Measurements from ENCODE around the gene OXCT1. TPM values are rescaled to one million over a fixed set of nuclear protein-coding genes. Genes with fewer than 3 reads are reported as not detected.

Gene OXCT1
- total and polyA plus RNA-seq, 2 of the 8 experiments (the other 6 are each of a cell fraction or from before 2014, with no cell fraction given): 10.1 to 28.2 TPM

GRCh38 chr5:41892031-41892430 lies 21.8 kb upstream of the OXCT1 start:
- no peak overlapping the region for H4K5ac ChIP-seq (ENCODE audit: insufficient read length, low read depth, low read length)

More at GRCh38 chr5:41892031-41892430, 21.8 kb upstream of the OXCT1 start:
- Histone ChIP-seq H3K9ac (replicated peaks in 1 of 4; ENCODE audit: extremely low read depth in 1 of 4, low read depth in 3 of 4, low read length in 3 of 4) (no peak overlapping the region), H2BK120ac (replicated peaks; ENCODE audit: low read depth, low read length) (no peak overlapping the region), H2AK5ac (ENCODE audit: low read depth, low read length) (no peak overlapping the region), H3K4me3 (ENCODE audit: extremely low read depth in 1 of 4, insufficient read depth in 2 of 4, low read depth in 3 of 4, low read length in 4 of 4) (no peak overlapping the region), H2BK20ac (ENCODE audit: low read length) (no peak overlapping the region), H3K23ac (ENCODE audit: insufficient read length) (no peak overlapping the region), H2BK5ac (ENCODE audit: low read depth, low read length) (no peak overlapping the region), H3K18ac (ENCODE audit: extremely low read depth, low read length) (no peak overlapping the region), H2AFZ (ENCODE audit: low read length) (no peak overlapping the region), H3K14ac (ENCODE audit: insufficient read length) (no peak overlapping the region), H2BK15ac (ENCODE audit: low read length) (no peak overlapping the region), H3K4me2 (ENCODE audit: insufficient read depth in 1 of 2, low read depth in 2 of 2, low read length in 2 of 2) (no peak overlapping the region), H3K79me1 (ENCODE audit: low read depth, low read length) (no peaks in the 10 kb centered on the region), H3K4me1 (replicated peaks in 1 of 4; ENCODE audit: control insufficient read depth in 3 of 4, insufficient read depth in 4 of 4, low read length in 3 of 4) (no peaks in the 10 kb centered on the region), H3K27me3 (replicated peaks in 1 of 4; ENCODE audit: control insufficient read depth in 3 of 4, extremely low read depth in 1 of 4, insufficient read depth in 3 of 4, low read length in 3 of 4) (no peaks in the 10 kb centered on the region), H4K91ac (replicated peaks; ENCODE audit: insufficient read length, low read length) (no peak overlapping the region), H4K8ac (ENCODE audit: extremely low read depth, insufficient read depth, low read length) (no peak overlapping the region), H2BK12ac (ENCODE audit: low read depth, low read length) (no peak overlapping the region), H3K4ac (replicated peaks; ENCODE audit: insufficient read length, low read depth, low read length) (no peak overlapping the region), H3K56ac (replicated peaks; ENCODE audit: insufficient read length, low read depth, low read length) (no peak overlapping the region), H3K9me3 (ENCODE audit: insufficient read depth in 2 of 2, low read depth in 1 of 2, low read length in 1 of 2) (0 out of 4 replicates have a peak, but pooled peaks cover 2 to 7% of the 10 kb centered on the region in 2 experiments), H3K27ac (ENCODE audit: low read depth, low read length) (no peak overlapping the region), H3K79me2 (ENCODE audit: control insufficient read depth in 1 of 2, insufficient read depth in 2 of 2, low read length in 2 of 2) (no peaks in the 10 kb centered on the region), H4K20me1 (replicated peaks in 1 of 2; ENCODE audit: control insufficient read depth in 1 of 2, insufficient read depth in 2 of 2, low read length in 2 of 2) (no peaks in the 10 kb centered on the region), H3K36me3 (ENCODE audit: control insufficient read depth in 2 of 4, insufficient read depth in 4 of 4, low read length in 3 of 4) (no peaks in the 10 kb centered on the region), H3K23me2 (ENCODE audit: low read depth, low read length) (no peaks in the 10 kb centered on the region; the same call in 1 of the 2 replicates)
- CTCF ChIA-PET (ENCODE audit: partially characterized antibody): no interaction called here
- DNase-seq (ENCODE audit: low read depth in 1 of 2, low spot score in 2 of 2) (no peak), FAIRE-seq (no peak)
- POLR2A ChIA-PET (ENCODE audit: partially characterized antibody): interaction anchor here (1.3 kb wide), 1 partner anchor 12 kb away, joined by 3 read pairs; the partner anchor contains the start of gene RIMOC1
- TF ChIP-seq RBBP5 (IDR thresholded peaks at IDR 0.05; ENCODE audit: borderline replicate concordance, low read depth, low read length) (no peak), SUZ12 (IDR thresholded peaks at IDR 0.05; ENCODE audit: low read length) (no peak), TEAD4 (IDR thresholded peaks at IDR 0.05; ENCODE audit: low read depth, low read length) (no peak)

All from H1 (cell line).